ENCODE measurements around the gene ZC3H14.

DNA sequence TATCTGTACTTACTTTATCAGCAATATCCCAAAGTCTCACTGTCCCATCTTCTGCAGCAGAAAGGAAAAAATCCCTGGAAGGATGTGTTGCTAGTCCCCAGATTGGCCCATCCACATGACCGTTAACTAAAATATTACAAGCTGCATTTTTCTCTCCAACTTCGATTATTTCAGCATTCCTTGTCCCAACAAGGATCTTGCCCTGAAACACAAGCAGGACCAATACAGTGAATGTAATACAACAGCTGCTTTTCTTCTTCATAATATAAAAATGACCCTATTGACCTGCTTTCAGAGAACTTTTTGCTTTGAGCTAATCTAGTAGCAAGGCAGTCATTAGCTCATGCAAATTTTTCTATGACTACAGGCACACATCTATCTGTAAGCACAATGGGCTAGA lies 58.3 kb downstream of the ZC3H14 start:
- TF ChIP-seq ZNF473 (tag by site-specific recombination; IDR thresholded peaks at IDR 0.05) (no peak), ZNF274 (IDR thresholded peaks at IDR 0.05; ENCODE audit: low read length) (no peak), ZNF274 (tag by site-specific recombination; IDR thresholded peaks at IDR 0.05; ENCODE audit: borderline replicate concordance) (no peak), ZNF610 (tag by site-specific recombination; IDR thresholded peaks at IDR 0.05; ENCODE audit: borderline replicate concordance) (no peak), ZNF830 (tag by site-specific recombination; IDR thresholded peaks at IDR 0.05; ENCODE audit: low read depth) (no peak), CTCF (tag by site-specific recombination; IDR thresholded peaks at IDR 0.05) (no peak), ZNF544 (tag by site-specific recombination; IDR thresholded peaks at IDR 0.05) (no peak), PRDM10 (tag by site-specific recombination; IDR thresholded peaks at IDR 0.05) (no peak), ZNF76 (tag by site-specific recombination; IDR thresholded peaks at IDR 0.05; ENCODE audit: borderline replicate concordance, low read depth) (no peak), ZBTB8A (tag by site-specific recombination; IDR thresholded peaks at IDR 0.05) (no peak), MEIS1 (CRISPR knock-in tag; IDR thresholded peaks at IDR 0.05; ENCODE audit: borderline replicate concordance) (no peak)

Measured in HEK293 (cell line).